Measurements from ENCODE around the gene MAB21L3. TPM values are rescaled to one million over a fixed set of nuclear protein-coding genes. Genes with fewer than 3 reads are reported as not detected.

The MAB21L3 gene
- total RNA-seq, 2 experiments from 2014 or later, result not detected

DNA sequence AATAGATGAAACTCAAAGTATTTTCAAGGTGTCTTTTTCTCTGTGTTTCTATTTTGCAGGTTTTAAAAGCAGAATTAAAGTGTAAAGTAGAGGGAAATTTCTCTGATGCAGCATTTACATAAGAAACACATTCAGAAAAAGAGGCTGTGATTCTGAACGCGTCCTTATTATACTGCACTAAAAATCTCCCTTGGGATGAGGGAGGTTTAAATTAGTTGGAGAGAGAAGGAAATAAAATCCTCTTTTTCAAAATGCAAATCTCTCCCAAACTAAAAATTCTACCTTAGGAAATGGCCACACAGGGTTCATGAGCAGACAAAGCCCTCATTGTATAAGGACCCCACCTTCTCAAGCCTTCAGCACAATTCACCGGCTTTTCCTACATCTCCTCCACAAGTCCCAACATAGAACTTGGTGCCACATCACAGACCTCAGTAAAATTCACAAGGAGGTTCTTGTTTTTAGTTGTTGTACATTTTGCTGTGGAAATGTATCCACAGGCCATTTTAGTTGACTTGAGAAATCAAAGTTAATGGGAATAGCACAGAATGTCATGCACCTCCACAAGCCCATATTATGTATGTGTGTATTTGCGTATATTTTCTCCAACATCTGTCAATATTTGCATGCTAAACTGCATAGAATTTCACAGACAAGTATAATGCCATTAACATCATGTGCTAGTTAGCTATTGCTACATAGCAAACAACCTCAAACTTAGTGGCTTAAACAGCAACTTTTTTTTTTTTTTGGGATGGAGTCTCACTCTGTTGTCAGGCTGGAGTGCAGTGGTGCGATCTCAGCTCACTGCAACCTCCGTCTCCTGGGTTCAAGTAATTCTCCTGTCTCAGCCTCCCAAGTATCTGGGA lies 59.8 kb downstream of the MAB21L3 start:
- POLR2A ChIA-PET, result no interaction called here
- DNase-seq (no peak), ATAC-seq (no peak)
- Mint-ChIP-seq H3K36me3 (ENCODE audit: low read depth) (no peaks in the 10 kb centered on the region), H3K9me3 (no peaks in the 10 kb centered on the region), H3K4me1 (ENCODE audit: low read depth) (peaks cover 9% of the 10 kb centered on the region), H3K4me3 (no peak overlapping the region), H3K27ac (no peak overlapping the region), H3K27me3 (no peaks in the 10 kb centered on the region)
- intact Hi-C loops (cut with micrococcal nuclease), result no loop called here
- TF ChIP-seq, protein P1, sequence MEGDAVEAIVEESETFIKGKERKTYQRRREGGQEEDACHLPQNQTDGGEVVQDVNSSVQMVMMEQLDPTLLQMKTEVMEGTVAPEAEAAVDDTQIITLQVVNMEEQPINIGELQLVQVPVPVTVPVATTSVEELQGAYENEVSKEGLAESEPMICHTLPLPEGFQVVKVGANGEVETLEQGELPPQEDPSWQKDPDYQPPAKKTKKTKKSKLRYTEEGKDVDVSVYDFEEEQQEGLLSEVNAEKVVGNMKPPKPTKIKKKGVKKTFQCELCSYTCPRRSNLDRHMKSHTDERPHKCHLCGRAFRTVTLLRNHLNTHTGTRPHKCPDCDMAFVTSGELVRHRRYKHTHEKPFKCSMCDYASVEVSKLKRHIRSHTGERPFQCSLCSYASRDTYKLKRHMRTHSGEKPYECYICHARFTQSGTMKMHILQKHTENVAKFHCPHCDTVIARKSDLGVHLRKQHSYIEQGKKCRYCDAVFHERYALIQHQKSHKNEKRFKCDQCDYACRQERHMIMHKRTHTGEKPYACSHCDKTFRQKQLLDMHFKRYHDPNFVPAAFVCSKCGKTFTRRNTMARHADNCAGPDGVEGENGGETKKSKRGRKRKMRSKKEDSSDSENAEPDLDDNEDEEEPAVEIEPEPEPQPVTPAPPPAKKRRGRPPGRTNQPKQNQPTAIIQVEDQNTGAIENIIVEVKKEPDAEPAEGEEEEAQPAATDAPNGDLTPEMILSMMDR (IDR thresholded peaks at IDR 0.05), result no peak
- CTCF ChIA-PET, result interaction anchor here (1.2 to 8.2 kb wide), 2 partner anchors 19 to 32 kb away, joined by 4 to 77 read pairs; no protein-coding TSS in a partner anchor

GRCh38 chr1:116172666-116173065 lies 61.5 kb downstream of the MAB21L3 start:
- no peak overlapping the region for H3K27ac Mint-ChIP-seq
- DNase-seq (no peak), ATAC-seq (no peak)
- ChIA-PET CTCF (interaction anchor here (1.2 kb wide), 1 partner anchor 33 kb away, joined by 4 read pairs; no protein-coding TSS in a partner anchor), POLR2A (no interaction called here)
- no peaks in the 10 kb centered on the region for H3K36me3 Mint-ChIP-seq (ENCODE audit: low read depth)
- H3K4me3 Mint-ChIP-seq, result no peak overlapping the region
- H3K9me3 Mint-ChIP-seq, result no peaks in the 10 kb centered on the region
- TF ChIP-seq, protein P1 (IDR thresholded peaks at IDR 0.05), result no peak
- H3K27me3 Mint-ChIP-seq, result peaks cover 2% of the 10 kb centered on the region
- H3K4me1 Mint-ChIP-seq (ENCODE audit: low read depth), result peaks cover 9% of the 10 kb centered on the region
- intact Hi-C loops (cut with micrococcal nuclease), result no loop called here

DNA sequence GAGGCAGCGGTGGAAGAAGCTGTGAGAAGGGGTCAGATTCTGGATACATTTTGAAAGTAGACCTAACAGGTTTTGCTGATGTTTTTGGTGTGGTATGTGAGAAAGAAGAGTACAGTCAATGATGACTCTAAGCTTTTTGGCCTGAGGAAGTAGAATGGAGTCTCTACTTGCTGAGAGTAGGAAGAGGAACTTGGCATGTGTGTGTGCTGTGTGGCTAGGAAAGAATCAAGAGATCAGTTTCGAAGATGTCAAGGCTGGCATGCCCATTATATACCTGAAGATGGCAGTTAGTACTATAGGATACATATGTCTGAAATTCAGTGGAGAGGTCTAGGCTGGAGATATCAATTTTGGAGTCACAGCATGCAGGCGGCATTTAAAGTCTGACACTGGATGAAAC lies 64.4 kb downstream of the MAB21L3 start:
- Mint-ChIP-seq H3K4me3 (no peak overlapping the region), H3K9me3 (no peaks in the 10 kb centered on the region), H3K36me3 (ENCODE audit: low read depth) (no peaks in the 10 kb centered on the region), H3K27ac (no peak overlapping the region), H3K4me1 (ENCODE audit: low read depth) (no peaks in the 10 kb centered on the region), H3K27me3 (peaks cover 2% of the 10 kb centered on the region)
- TF ChIP-seq, protein P1 (IDR thresholded peaks at IDR 0.05), result no peak
- POLR2A ChIA-PET, result no interaction called here
- DNase-seq, result no peak
- intact Hi-C loops (cut with micrococcal nuclease), result no loop called here
- ATAC-seq, result no peak
- CTCF ChIA-PET, result interaction anchor here (0.6 to 1.6 kb wide), 4 partner anchors 8 to 310 kb away, joined by 3 to 7 read pairs (median 4); no protein-coding TSS in a partner anchor

GRCh38 chr1:116176306-116176789 lies 65.1 kb downstream of the MAB21L3 start:
- CTCF ChIA-PET, result interaction anchor here (1.1 kb wide), 1 partner anchor 8 kb away, joined by 3 read pairs; no protein-coding TSS in a partner anchor

More at GRCh38 chr1:116176306-116176789, 65.1 kb downstream of the MAB21L3 start:
- DNase-seq (no peak), ATAC-seq (no peak)
- TF ChIP-seq, protein P1 (IDR thresholded peaks at IDR 0.05), result no peak
- Mint-ChIP-seq H3K27ac (no peak overlapping the region), H3K36me3 (ENCODE audit: low read depth) (no peaks in the 10 kb centered on the region), H3K27me3 (peaks cover 2% of the 10 kb centered on the region), H3K4me1 (ENCODE audit: low read depth) (no peaks in the 10 kb centered on the region), H3K4me3 (no peak overlapping the region), H3K9me3 (no peaks in the 10 kb centered on the region)
- intact Hi-C loops (cut with micrococcal nuclease), result no loop called here
- POLR2A ChIA-PET, result no interaction called here

Data from activated CD8-positive, alpha-beta T cell treated with anti-CD3 and anti-CD28 coated beads for 36 hours (primary cell).